ENCODE results near the gene GJC1. TPM values are rescaled to one million over a fixed set of nuclear protein-coding genes. Genes with fewer than 3 reads are reported as not detected.
A peak's percentile ranks its signal among the peaks of the same experiment; 100 is the strongest.
"Not testable (repeated sequence)": the region's sequence is repeated elsewhere in the genome, so short reads cannot be mapped to it uniquely, and the experiment has no call there.

Gene GJC1
- total RNA-seq, 1 experiment from 2014 or later, result 26.3 TPM

DNA sequence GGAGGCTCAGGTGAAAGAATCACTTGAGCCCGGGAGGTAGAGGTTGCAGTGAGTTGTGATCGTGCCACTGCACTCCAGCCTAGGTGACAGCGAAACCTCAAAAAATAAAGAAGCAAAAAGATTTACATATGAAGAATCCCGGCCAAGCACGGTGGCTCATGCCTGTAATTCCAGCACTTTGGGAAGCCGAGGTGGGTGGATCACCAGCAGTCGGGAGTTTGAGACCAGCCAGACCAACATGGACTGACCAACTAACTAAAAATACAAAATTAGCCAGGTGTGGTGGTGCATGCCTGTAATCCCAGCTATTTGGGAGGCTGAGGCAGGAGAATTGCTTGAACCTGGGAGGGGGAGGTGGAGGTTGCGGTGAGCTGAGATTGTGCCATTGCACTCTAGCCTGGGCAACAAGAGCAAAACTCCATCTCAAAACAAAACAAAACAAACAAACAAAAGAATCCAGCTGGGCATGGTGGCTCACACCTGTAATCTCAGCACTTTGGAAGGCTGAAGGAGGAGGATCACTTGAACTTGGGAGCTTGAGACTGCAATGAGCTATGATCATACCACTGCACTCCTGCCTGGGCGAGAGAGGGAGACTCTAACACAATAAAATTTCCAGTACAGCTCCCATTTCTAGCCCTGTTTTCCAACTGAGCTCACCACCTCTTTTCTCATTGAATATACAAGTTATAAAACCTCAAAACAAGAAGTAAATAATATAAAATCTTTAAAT, 21.3 kb downstream of the GJC1 start:
- DNase-seq (ENCODE audit: low read depth); in situ Hi-C loops (cut with HindIII; ENCODE audit: low pct_unique_long_range_greater_than_20kb, low sequenced_read_pairs): not testable (repeated sequence)

DNA sequence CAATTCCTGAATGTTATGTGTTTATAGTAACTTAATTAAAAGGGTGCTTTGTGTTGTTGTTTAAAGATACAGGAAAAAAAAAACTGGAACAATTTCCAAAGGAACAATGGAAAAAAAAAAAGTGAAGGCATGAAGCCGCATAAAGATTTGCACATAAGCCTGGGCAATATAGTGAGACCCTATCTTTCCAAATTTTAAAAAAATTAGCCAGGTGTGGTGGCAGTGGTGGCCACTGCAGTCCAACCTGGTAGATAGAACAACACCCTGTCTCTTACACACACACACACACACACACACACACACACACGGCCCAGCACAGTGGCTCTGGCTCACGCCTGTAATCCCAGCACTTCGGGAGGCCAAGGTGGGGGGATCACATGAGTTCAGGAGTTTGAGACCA, 21.9 kb downstream of the GJC1 start:
- in situ Hi-C loops (cut with HindIII; ENCODE audit: low pct_unique_long_range_greater_than_20kb, low sequenced_read_pairs), result no loop called here
- no peak for DNase-seq (ENCODE audit: low read depth)

DNA sequence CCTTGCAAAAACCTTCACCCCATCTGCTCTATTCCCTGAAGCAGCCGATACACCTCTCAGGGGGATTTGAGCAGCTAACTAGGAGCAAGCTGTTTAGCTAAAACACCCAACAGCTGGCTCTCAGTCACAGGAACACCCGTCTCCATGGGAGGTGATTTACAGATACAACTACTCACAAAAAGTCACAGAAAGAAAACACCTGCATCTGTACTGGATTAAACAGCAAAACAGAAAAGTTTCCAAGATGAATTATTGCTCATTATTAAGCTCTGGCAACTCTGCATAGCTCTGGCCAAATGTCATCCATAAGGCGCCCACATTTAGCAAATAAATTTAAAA, 22.3 kb downstream of the GJC1 start:
- no peak for DNase-seq (ENCODE audit: low read depth)
- in situ Hi-C loops (cut with HindIII; ENCODE audit: low pct_unique_long_range_greater_than_20kb, low sequenced_read_pairs), result no loop called here

DNA sequence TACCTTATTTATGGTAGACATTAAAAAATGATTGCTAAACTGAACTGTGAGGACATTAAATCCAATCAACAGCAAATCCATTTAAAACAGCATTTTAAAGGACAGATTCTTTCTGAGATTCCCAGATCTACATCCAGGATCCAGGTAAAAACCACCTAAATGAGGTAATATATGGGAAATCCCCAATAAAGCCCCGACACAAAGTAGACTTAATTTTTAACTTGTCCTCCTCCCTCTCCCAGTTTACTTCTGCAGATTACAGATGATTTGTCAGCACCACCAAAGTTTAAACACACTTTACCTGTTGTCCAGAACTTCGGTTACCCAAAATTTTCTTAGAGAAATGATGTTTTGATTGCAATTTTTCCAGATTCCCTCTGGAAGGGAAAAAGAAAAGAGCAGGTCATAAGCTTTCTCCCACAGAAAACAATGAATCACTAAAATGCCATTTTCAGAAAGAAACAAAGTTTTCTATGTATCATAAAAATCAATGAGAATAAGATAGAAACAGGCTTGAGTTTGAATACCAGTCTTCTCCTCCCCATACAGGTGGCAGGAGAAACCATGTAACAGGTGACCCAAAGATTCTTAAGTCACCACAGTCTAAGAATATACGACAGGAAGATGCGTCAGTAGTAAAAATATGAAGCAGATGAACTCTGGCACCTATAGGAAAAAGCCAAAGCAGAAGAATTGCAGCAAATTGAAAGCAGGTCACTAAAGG, 22.8 kb downstream of the GJC1 start:
- in situ Hi-C loops (cut with HindIII; ENCODE audit: low pct_unique_long_range_greater_than_20kb, low sequenced_read_pairs), result no loop called here
- DNase-seq (ENCODE audit: low read depth), result no peak

DNA sequence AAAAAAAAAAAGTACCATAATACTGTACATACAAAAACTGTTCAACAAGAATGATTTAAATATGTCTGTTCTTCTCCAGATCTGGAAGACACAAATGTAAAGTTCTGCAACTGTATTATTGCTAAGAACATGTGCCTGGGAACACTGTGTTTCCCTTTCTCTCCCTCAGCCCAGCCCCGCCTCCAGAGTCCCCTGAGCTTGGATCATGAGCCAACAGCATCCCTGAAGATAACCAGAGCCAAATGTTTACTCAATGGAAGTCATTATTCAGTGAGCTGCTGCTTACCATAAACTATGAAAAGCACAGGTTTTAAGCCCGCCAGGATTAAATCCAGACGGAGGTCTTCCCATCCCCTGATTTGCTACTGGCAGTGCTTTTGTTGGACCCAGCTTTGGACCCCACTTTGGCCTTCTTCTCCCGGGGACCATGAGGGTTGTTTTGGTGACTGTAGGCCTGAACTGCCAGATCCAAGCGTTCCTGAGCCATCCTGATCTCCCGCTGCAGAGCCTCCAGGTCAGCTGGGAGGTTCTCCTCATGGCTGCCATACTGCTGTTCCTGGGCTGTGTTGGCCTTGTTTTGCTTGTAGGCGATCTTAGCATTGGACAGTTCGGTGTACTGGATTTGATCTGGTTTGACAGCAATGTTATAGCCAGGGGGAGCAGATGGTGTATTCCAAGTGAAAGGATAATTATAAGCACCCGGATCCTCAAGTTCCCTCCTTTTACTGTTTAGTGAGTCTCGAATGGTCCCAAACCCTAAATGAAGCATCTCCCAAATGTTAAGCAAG, 25.6 kb downstream of the GJC1 start:
- DNase-seq (ENCODE audit: low read depth), result no peak
- in situ Hi-C loops (cut with HindIII; ENCODE audit: low pct_unique_long_range_greater_than_20kb, low sequenced_read_pairs), result no loop called here

DNA sequence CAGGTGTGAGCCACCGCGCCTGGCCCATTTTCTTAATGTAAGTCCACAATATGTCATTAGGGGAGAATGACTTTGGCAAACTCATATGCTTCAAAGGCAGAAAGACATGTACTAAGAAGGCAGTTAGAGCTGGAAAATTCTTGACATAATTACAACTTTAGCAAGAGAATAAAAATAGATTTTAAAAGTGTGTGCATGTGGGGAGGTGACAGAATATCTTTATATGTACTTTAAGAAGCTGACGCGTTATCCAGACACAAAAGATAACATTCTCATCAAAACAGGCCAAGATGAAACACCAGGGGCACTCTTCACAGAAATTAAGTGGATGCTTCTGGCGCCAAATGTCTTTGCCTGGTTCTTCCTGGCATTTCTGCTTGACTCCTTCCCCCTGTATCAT, 28.2 kb downstream of the GJC1 start:
- in situ Hi-C loops (cut with HindIII; ENCODE audit: low pct_unique_long_range_greater_than_20kb, low sequenced_read_pairs), result no loop called here
- DNase-seq (ENCODE audit: low read depth), result no peak

DNA sequence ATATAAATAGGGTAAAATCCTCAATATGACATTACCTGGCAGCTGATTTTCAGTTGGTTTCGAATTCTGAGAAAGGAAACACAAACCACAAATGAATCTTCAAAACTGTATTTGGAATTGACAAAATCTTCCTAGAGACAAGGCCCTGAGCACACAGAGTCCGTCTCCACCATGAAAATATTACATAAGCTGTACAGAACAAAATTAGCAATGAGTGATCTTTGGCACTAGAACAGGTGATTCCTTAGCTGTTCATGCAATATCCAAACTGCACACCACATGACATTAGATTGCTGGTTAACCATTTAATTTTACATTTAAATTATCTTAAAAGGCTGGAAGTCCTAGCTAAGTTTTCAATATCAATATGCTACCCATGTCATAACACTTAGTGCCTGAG, 31.7 kb downstream of the GJC1 start:
- no peak for DNase-seq (ENCODE audit: low read depth)
- in situ Hi-C loops (cut with HindIII; ENCODE audit: low pct_unique_long_range_greater_than_20kb, low sequenced_read_pairs), result no loop called here

DNA sequence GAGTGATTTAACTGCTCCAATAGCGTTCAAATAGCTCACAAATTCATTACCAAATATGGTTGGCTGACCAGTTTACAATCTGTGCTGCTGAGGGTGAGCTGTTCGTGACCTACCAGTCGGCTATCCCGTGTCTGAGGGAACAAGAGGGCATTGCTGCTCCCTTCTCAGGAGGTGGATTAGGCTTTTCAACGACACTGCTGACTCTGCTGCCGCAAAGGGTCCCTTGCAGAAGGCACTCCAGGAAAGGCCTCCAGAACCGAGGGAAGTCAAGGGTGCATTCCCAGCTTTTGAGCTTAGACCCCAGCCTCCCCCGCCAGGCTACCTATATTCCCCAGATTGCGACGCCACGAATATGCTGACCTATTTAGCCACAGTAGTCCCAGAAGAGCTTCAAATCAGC, 32.3 kb downstream of the GJC1 start:
- no peak for DNase-seq (ENCODE audit: low read depth)
- in situ Hi-C loops (cut with HindIII; ENCODE audit: low pct_unique_long_range_greater_than_20kb, low sequenced_read_pairs), result no loop called here

DNA sequence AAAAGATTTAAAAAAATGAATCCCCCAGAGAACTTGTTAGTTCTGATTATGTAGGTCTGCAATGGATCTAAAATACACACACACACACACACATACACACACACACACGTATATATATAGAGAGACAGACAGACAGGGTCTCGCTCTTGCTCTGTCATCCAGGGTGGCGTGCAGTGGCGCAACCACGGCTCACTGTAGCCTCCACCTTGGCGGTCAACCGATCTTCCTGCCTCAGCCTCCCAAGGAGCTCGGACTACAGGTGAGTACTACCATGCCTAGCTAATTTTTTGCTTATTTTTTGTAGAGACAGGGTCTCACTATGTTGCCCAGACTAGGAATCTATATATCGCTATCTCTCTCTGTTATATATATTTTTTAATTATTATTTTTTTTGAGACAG, 33.4 kb downstream of the GJC1 start:
- no peak for DNase-seq (ENCODE audit: low read depth)
- in situ Hi-C loops (cut with HindIII; ENCODE audit: low pct_unique_long_range_greater_than_20kb, low sequenced_read_pairs), result no loop called here

DNA sequence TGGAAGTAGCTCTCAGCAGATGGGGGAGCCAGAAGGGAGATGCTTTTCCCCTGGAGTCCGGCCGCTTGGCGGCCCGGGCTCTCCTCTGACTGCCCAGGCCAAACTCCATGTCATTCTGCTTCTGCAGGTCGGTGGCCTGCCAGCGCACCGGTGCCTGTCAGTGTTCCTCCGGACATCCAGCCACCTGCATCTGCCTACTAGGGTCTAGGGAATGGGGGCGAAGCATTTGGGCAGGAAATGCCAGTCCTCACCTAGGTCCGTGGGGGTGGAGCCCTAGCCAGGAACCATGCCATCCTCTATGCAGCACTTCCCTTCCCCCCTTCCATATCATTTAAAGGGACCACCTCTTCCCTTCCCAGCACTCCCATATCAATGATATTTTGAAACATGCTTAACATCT, 34.2 kb downstream of the GJC1 start:
- in situ Hi-C loops (cut with HindIII; ENCODE audit: low pct_unique_long_range_greater_than_20kb, low sequenced_read_pairs), result no loop called here
- no peak for DNase-seq (ENCODE audit: low read depth)

DNA sequence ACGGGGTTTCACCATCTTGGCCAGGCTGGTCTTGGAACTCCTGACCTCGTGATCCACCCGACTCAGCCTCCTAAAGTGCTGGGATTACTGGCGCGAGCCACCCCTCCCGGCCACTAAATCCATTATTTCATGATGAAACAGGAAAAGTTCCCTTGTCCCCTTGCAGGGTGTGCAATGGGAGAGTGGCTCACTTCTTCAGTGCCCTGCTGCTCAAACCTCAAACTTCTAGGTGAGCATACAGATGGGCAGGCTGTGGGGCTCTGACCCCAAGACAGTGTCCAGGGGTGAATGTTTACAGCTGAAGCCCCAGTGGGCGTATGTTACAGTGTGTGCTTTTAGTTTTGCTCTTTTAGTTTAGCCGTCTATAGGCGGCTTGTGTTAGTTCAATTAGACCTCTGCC, 34.7 kb downstream of the GJC1 start:
- in situ Hi-C loops (cut with HindIII; ENCODE audit: low pct_unique_long_range_greater_than_20kb, low sequenced_read_pairs), result no loop called here
- DNase-seq (ENCODE audit: low read depth), result no peak

DNA sequence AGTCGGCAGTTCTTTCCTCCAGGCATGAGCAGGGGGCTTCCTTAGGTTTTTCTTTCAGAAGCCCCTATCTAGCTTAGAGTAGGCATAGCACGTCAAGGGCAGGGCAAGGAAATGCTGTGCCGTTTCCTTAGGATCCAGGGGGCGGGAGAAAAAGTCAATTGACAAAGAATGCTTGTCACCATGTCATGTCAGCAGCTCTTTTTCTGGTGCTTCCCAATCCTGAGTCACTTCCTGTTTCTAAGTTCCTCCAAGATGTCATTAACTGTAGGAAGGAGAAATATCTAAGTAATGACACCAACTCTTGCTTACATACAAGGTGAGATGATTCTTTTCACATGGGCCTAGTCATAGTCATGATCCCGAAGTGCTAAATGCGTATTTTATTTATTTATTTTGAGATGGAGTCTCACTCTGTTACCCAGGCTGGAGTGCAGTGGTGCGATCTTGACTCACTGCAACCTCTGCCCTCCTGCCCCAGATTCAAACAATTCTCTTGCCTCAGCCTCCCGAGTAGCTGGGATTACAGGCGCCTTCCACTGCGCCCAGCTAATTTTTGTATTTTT, 35.2 kb downstream of the GJC1 start:
- peak; percentile 93 for DNase-seq (ENCODE audit: low read depth)
- in situ Hi-C loops (cut with HindIII; ENCODE audit: low pct_unique_long_range_greater_than_20kb, low sequenced_read_pairs), result no loop called here

DNA sequence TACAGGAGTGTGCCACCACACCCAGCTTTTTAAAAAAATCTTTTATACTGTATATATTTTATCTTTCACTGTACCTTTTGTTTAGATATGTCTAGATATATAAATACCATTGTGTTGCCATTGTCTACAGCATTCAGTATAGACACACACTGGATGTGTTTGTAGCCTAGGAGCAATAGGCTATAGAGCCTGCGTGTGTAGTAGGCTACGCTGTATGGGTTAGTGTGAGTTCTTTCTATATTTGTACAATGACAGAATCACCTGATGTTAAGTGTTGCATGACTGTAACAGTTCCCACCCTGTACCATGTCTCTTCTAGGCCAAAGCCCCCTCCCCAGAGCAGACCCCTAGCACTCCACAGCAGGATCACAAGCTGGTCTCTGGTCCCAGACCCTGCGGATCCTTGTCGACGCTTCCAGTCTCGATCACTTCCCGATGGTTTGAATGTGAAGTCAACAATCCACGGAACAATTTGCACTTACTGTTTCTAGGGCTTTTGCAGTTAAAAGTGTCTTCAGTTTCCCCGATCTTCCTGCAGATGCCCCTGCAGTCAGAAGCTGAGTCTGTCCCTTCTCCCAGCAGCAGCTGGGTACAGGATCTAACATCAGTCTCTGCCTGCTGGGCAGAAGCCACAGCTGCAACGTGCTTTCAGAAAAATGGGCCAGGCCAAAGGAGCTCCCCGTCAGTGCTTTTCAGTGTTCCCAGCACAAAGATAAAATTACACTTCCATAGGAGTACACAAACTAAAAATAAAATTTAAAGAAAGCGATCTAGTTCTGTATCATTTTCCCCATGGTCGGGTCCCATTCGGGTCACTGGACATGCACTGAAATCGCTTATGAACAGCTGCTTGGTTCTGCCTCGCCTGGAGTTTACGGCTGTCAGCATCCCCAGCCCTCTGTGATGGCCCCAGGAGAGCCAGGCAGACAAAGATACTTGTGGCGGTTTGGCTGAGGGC, 35.9 kb downstream of the GJC1 start:
- no peak for DNase-seq (ENCODE audit: low read depth)
- in situ Hi-C loops (cut with HindIII; ENCODE audit: low pct_unique_long_range_greater_than_20kb, low sequenced_read_pairs), result no loop called here

DNA sequence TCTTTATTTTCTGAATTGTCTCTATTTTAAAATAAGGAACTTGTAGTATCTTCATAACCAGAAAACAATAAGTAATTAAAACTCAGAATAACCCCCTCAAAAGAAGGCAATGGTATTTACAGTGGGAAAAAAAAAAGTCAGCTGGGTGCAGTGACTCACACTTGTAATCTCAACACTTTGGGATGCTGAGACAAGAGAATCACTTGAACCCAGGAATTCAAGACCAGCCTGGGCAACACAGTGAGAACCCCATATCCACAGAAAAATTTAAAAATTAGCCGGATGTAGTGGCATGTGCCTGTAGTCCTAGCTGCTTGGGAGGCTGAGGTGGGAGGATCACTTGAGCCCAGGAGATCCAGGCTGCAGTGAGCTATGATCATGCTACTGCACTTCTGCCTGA, 37.8 kb downstream of the GJC1 start:
- DNase-seq (ENCODE audit: low read depth), result no peak
- in situ Hi-C loops (cut with HindIII; ENCODE audit: low pct_unique_long_range_greater_than_20kb, low sequenced_read_pairs), result no loop called here

DNA sequence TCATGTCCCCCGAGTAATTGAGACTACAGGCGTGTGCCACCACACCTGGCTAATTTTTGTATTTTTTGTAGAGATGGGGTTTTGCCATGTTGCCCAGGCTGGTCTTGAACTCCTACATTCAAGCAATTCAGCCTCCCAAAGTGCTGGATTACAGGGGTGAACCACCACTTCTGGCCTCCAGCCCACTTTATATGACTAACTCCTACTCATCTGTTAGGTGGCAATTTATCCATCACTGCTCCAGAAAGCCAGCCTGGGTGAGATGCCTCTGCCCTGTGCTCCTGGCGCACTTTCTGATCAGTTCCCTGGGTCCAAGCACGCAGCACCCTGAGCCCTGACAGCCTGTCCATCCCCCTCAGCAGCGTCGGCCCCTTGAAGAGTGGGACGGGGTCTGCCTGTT, 41.9 kb downstream of the GJC1 start:
- no peak for DNase-seq (ENCODE audit: low read depth)
- in situ Hi-C loops (cut with HindIII; ENCODE audit: low pct_unique_long_range_greater_than_20kb, low sequenced_read_pairs), result no loop called here

DNA sequence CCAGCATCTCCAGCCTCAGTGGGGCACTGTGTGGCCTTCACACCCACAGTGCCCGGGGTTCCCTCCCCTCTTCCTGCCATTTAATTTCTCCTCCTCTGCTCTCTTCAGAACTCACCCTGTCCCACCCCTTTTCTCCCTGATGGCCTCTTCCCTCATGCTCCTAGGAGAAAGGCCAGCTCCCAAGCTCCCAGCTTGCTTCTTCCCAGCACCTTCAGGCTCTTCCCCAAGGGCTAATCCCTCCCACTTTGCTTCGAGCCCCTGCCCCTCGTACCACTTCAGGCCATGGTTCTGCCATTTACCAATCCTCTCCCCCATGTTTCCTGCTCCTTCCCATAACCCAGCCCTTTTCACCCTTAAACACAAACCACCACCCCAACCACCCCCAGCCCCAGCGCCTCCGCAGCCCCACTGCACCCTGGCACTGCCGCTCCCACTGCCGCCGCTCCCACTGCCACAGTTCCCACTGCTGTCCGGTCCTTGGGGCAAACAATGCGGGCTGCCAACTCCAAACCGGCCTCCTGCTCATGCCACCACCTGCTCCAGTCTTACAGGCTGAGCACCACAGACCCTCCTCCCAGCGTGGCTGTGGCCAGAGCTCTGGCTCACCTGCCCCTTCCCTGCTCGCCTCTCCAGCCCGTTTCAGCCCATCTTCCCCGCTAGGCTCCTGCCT, 42.7 kb downstream of the GJC1 start:
- in situ Hi-C loops (cut with HindIII; ENCODE audit: low pct_unique_long_range_greater_than_20kb, low sequenced_read_pairs), result no loop called here

DNA sequence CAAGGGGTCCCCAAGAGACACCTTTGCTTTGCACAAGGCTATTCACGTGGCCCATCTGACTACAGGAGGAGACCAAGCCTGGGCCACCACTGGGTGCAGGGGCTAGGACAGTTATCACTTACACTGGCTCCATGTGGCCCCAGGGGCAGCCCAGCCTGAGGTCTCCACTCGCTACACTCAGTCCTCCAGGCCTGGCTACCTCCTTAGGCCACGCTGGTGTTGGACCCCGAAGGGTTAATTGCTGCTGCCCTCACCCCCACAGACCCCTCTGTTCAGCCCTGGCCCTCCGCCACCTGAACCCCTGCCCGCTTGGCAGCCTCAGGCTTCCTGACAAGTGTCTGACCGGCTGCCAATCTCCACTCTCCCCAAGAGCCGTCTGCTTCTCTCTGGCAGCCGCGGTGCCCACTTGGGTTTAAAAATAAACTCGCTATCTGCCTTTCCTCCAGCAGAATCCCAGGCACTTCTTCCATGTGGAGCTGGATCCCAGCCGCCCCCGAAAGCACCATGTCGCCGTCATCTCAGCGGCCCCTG, 43.5 kb downstream of the GJC1 start:
- no peak for DNase-seq (ENCODE audit: low read depth)
- in situ Hi-C loops (cut with HindIII; ENCODE audit: low pct_unique_long_range_greater_than_20kb, low sequenced_read_pairs), result no loop called here

More for the DNA sequence above, 42.7 kb downstream of the GJC1 start:
- no peak for DNase-seq (ENCODE audit: low read depth)
